A549 (cell line): Measurements from ENCODE around the gene PCBP3. TPM values are rescaled to one million over a fixed set of nuclear protein-coding genes. Genes with fewer than 3 reads are reported as not detected.
A peak's percentile ranks its signal among the peaks of the same experiment; 100 is the strongest.

Experiments used
- ATAC-seq, 2 experiments: fragments of 200-7000 bp in 1 of 2; fragments of >200 bp in 1 of 2; cut with Nextera tagmentation in 1 of 2; cut with Tn5 transposase in 1 of 2; 3 replicates each; pipeline versions ENCODE4 v1.8.0 to v1.9.1; 2018 to 2020; ENCODE audit warnings: mild to moderate bottlenecking in 1 of 2, moderate library complexity in 1 of 2
- CTCF ChIA-PET: fragments of 300-600 bp; sonication (Branson Sonifier 250); formaldehyde crosslinking; extraction: SDS; loops from one replicate; lab custom pipeline; 2021; ENCODE audit warnings: antibody characterized with exemption, inconsistent platforms; lab: Yijun Ruan, JAX
- POLR2A ChIA-PET: fragments of 350-600 bp; formaldehyde crosslinking; extraction: SDS; loops from one replicate; lab custom pipeline; 2021; ENCODE audit warnings: antibody characterized with exemption, inconsistent platforms; lab: Yijun Ruan, JAX
- DNase-seq, 2 experiments: peaks; one replicate each; pipeline versions ENCODE4 v3.0.0 to v3.0.0-alpha.2; 2011 to 2016; ENCODE audit warnings: low read depth in 1 of 2, low spot score in 1 of 2
- FAIRE-seq: peaks from 2 replicates; lab custom pipeline; 2011; peaks lifted over from hg19 to GRCh38; lab: Jason Lieb, UNC
- H3K27ac ChIP-seq, 2 experiments: fragments of >200 bp; sonication (Bioruptor Twin); formaldehyde crosslinking; 3 replicates each; pipeline ENCODE4 v1.5.1; 2016 to 2017
- H3K4me1 ChIP-seq: fragments of >200 bp; sonication (Bioruptor Twin); formaldehyde crosslinking; 3 replicates; pipeline ENCODE4 v1.6.1; 2016
- H3K4me2 ChIP-seq: fragments of >200 bp; sonication (Bioruptor Twin); formaldehyde crosslinking; 3 replicates; pipeline ENCODE4 v1.6.1; 2016
- H3K4me3 ChIP-seq: fragments of >200 bp; sonication (Bioruptor Twin); formaldehyde crosslinking; 3 replicates; pipeline ENCODE4 v1.5.1; 2016
- H3K9me3 ChIP-seq: fragments of >200 bp; sonication (Bioruptor Twin); formaldehyde crosslinking; 3 replicates; pipeline ENCODE4 v1.6.1; 2016
- CBX2 ChIP-seq: fragments of 200-600 bp; sonication (generic); IDR thresholded peaks from 2 replicates; pipeline ENCODE4 v1.6.1; 2016; ENCODE audit warnings: low read depth, mild to moderate bottlenecking, borderline replicate concordance
- CEBPB ChIP-seq, 2 experiments: fragments of >200 bp in 1 of 2; sonication (Bioruptor Twin) in 1 of 2; formaldehyde crosslinking in 1 of 2; IDR thresholded peaks; 2 replicates each; pipeline ENCODE4 v1.6.1; 2012 to 2016
- CHD2 ChIP-seq: fragments of 150-350 bp; IDR thresholded peaks from 2 replicates; pipeline ENCODE4 v1.6.1; 2014; ENCODE audit warnings: low read length; ENCODE audit not compliant: partially characterized antibody
- CHD4 ChIP-seq: fragments of 200-600 bp; sonication (generic); IDR thresholded peaks from 2 replicates; pipeline ENCODE4 v1.6.1; 2016; ENCODE audit warnings: antibody characterized with exemption, mild to moderate bottlenecking, borderline replicate concordance
- E2F6 ChIP-seq: IDR thresholded peaks from 2 replicates; pipeline ENCODE4 v1.6.1; 2012; ENCODE audit warnings: low read depth, borderline replicate concordance
- EP300 ChIP-seq, 2 experiments: fragments of >200 bp; sonication (Bioruptor Twin); formaldehyde crosslinking; IDR thresholded peaks; 2 replicates in 1 of 2; 3 replicates in 1 of 2; pipeline ENCODE4 v1.6.1; 2016 to 2017
- FOSL2 ChIP-seq, 2 experiments: fragments of 450-650 bp in 1 of 2; fragments of >200 bp in 1 of 2; sonication (Bioruptor Twin) in 1 of 2; formaldehyde crosslinking; IDR thresholded peaks; 2 replicates each; pipeline versions ENCODE4 v1.5.0 to v1.6.1; 2016 to 2020; ENCODE audit warnings: mild to moderate bottlenecking in 1 of 2, moderate library complexity in 1 of 2
- GATA3 ChIP-seq: IDR thresholded peaks from 2 replicates; pipeline ENCODE4 v1.6.1; 2012; ENCODE audit warnings: borderline replicate concordance
- HDAC2 ChIP-seq: fragments of 200-600 bp; sonication (generic); IDR thresholded peaks from 2 replicates; pipeline ENCODE4 v1.6.1; 2016
- HES2 ChIP-seq: fragments of >200 bp; sonication (Bioruptor Twin); formaldehyde crosslinking; IDR thresholded peaks from 2 replicates; pipeline ENCODE4 v1.6.1; 2016
- JUN ChIP-seq, 2 experiments: fragments of >200 bp; sonication (Bioruptor Twin); formaldehyde crosslinking; IDR thresholded peaks; 2 replicates in 1 of 2; 3 replicates in 1 of 2; pipeline ENCODE4 v1.6.1; 2016 to 2017
- JUNB ChIP-seq: fragments of >200 bp; sonication (Bioruptor Twin); formaldehyde crosslinking; IDR thresholded peaks from 2 replicates; pipeline ENCODE4 v1.6.1; 2016
- KDM5A ChIP-seq: fragments of 200-600 bp; sonication (generic); IDR thresholded peaks from 2 replicates; pipeline ENCODE4 v1.6.1; 2016; ENCODE audit warnings: antibody characterized with exemption, mild to moderate bottlenecking
- MAX ChIP-seq: IDR thresholded peaks from 2 replicates; pipeline ENCODE4 v1.6.1; 2012
- NPAS2 ChIP-seq: fragments of 250-450 bp; sonication (Bioruptor Pico); IDR thresholded peaks from 2 replicates; pipeline ENCODE4 v1.8.0; 2022; ENCODE audit warnings: mild to moderate bottlenecking, moderate library complexity, borderline replicate concordance
- POLR2A ChIP-seq: IDR thresholded peaks from 2 replicates; pipeline ENCODE4 v1.6.1; 2012; ENCODE audit warnings: mild to moderate bottlenecking, low read length
- POLR2AphosphoS2 ChIP-seq: conservative IDR thresholded peaks from 2 replicates; pipeline ENCODE4 v1.6.1; 2012; ENCODE audit warnings: low read length, improper control_type of control experiment, inconsistent platforms
- RARB ChIP-seq: fragments of 250-450 bp; sonication (Bioruptor Pico); IDR thresholded peaks from 2 replicates; pipeline ENCODE4 v1.8.0; 2021; ENCODE audit warnings: mild to moderate bottlenecking, moderate library complexity
- REST ChIP-seq: fragments of 200-600 bp; sonication (generic); IDR thresholded peaks from 2 replicates; pipeline ENCODE4 v1.6.1; 2016; ENCODE audit warnings: antibody characterized with exemption, mild to moderate bottlenecking, moderate library complexity
- TFCP2L1 ChIP-seq: fragments of 250-450 bp; sonication (Bioruptor Pico); IDR thresholded peaks from 2 replicates; pipeline ENCODE4 v1.5.0; 2021; ENCODE audit warnings: mild to moderate bottlenecking
- ZFP36 ChIP-seq: fragments of 450-650 bp; IDR thresholded peaks from 2 replicates; pipeline ENCODE4 v1.6.1; 2014; ENCODE audit warnings: borderline replicate concordance; ENCODE audit not compliant: partially characterized antibody
- ZNF302 ChIP-seq: fragments of 250-450 bp; sonication (Bioruptor Pico); IDR thresholded peaks from 2 replicates; pipeline ENCODE4 v1.9.0; 2021; ENCODE audit warnings: inconsistent platforms, mild to moderate bottlenecking, moderate library complexity
- ZSCAN20 ChIP-seq: fragments of 250-450 bp; sonication (Bioruptor Pico); IDR thresholded peaks from 2 replicates; pipeline ENCODE4 v1.8.0; 2022; ENCODE audit warnings: mild to moderate bottlenecking, moderate library complexity
- WGBS: methylation state at CpG from one replicate; pipeline ENCODE4 v1.1.6; 2017; ENCODE audit errors: missing lambda C conversion rate; 5-methylcytosine and 5-hydroxymethylcytosine counted together
- polyA plus RNA-seq, 4 experiments: library from polyadenylated mRNA; depleted of rRNA in 3 of 4; stranded (reverse); fragments of >200 nt; fragmentation: RNase III in 1 of 4; extraction: RNeasy Plus Mini Kit Qiagen cat#74134 plus additional on column Dnase treatment in 1 of 4; gene quantifications; 2 replicates in 3 of 4; 3 replicates in 1 of 4; pipeline ENCODE4 v1.2.3, GENCODE V29; 2011 to 2017

Gene PCBP3
- polyA plus RNA-seq, 2 of the 4 experiments (the other 2 are of a cell fraction): 0.30 to 0.34 TPM

- 30% methylated on average over 11 of the region's 11 CpGs for whole genome bisulfite sequencing
- Histone ChIP-seq H3K4me3 (no peak overlapping the region), H3K4me2 (peak overlapping the region; percentile 66)
- TF ChIP-seq REST (no peak), EP300 (IDR thresholded peaks at IDR 0.05) (peak in 1 of 2 experiments; percentile 17; a peak in 1 of 5 replicates), RARB (CRISPR knock-in tag) (no peak), KDM5A (no peak), CBX2 (no peak), GATA3 (no peak; the same call in 1 of the 2 replicates), POLR2AphosphoS2 (no peak), HES2 (0 out of 2 replicates have a peak, but pooled peaks have one; percentile 39), CEBPB (IDR thresholded peaks at IDR 0.05) (peak; percentile 81 to 85), POLR2A (no peak), FOSL2 (IDR thresholded peaks at IDR 0.05) (0 out of 2 replicates have a peak, but pooled peaks have one; percentile 29), FOSL2 (CRISPR knock-in tag; IDR thresholded peaks at IDR 0.05) (peak; percentile 73), MAX (peak; percentile 34; the same call in 1 of the 2 replicates), JUNB (peak; percentile 36; the same call in 1 of the 2 replicates), JUN (IDR thresholded peaks at IDR 0.05) (0 out of 5 replicates have a peak, but pooled peaks of 1 of the 2 experiments have one; percentile 31), ZFP36 (no peak), ZSCAN20 (no peak)
- TF ChIP-seq, all 56 proteins: peak for 7
- CTCF ChIA-PET: interaction anchor here (0.6 to 6.4 kb wide), 5 partner anchors 70 to 526 kb away, joined by 3 to 53 read pairs (median 5); no protein-coding TSS in a partner anchor
- POLR2A ChIA-PET: interaction anchor here (1.1 kb wide), 1 partner anchor 262 kb away, joined by 9 read pairs; no protein-coding TSS in a partner anchor
- Histone ChIP-seq H3K4me1 (peaks cover 28% of the 10 kb centered on the region), H3K27ac (peak overlapping the region in 1 of 2 experiments; percentile 70; a peak in 3 of 6 replicates), H3K9me3 (no peaks in the 10 kb centered on the region)
- no peak for FAIRE-seq
- DNase-seq: peak; percentile 13 to 70
- peak; percentile 42 to 61; a peak in 5 of 6 replicates for ATAC-seq
These were observed 174.9 kb downstream of the PCBP3 start for GRCh38 chr21:45818276-45818903.

GRCh38 chr21:45818904-45819285 lies 175.4 kb downstream of the PCBP3 start:
- DNase-seq (peak; percentile 21 to 51), ATAC-seq (peak; percentile 62 to 64), FAIRE-seq (no peak)
- Histone ChIP-seq H3K4me1 (peaks cover 28% of the 10 kb centered on the region), H3K4me2 (peak overlapping the region; percentile 66), H3K4me3 (no peak overlapping the region), H3K27ac (peak overlapping the region; percentile 37 to 70; a peak in 4 of 6 replicates), H3K9me3 (no peaks in the 10 kb centered on the region)
- CTCF ChIA-PET: interaction anchor here (0.6 to 6.4 kb wide), 5 partner anchors 70 to 526 kb away, joined by 3 to 53 read pairs (median 5); no protein-coding TSS in a partner anchor
- peak; percentile 42 for TF ChIP-seq CHD2
- TF ChIP-seq CHD4: no peak
- no peak for TF ChIP-seq NPAS2 (CRISPR knock-in tag)
- no peak for TF ChIP-seq REST
- TF ChIP-seq HDAC2: no peak
- TF ChIP-seq TFCP2L1: no peak
- no peak for TF ChIP-seq ZNF302 (CRISPR knock-in tag)
- no peak for TF ChIP-seq E2F6
- WGBS: 21% methylated on average over 6 of the region's 8 CpGs
- POLR2A ChIA-PET: interaction anchor here (1.1 kb wide), 1 partner anchor 263 kb away, joined by 9 read pairs; no protein-coding TSS in a partner anchor
